Endothelial cell (in vitro differentiated cells): ENCODE measurements around the gene CCL4. TPM values are rescaled to one million over a fixed set of nuclear protein-coding genes. Genes with fewer than 3 reads are reported as not detected.
"Not testable (repeated sequence)": the region's sequence is repeated elsewhere in the genome, so short reads cannot be mapped to it uniquely, and the experiment has no call there.

Source experiments
- DNase-seq: peaks from one replicate; pipeline ENCODE4 v3.0.0; 2021; ENCODE audit warnings: low spot score
- H3K27ac Mint-ChIP-seq: one replicate; pipeline ENCODE4 v1.8.0; 2021; ENCODE audit warnings: mixed read lengths, inconsistent platforms; ENCODE audit not compliant: unreplicated experiment
- H3K27me3 Mint-ChIP-seq: one replicate; pipeline ENCODE4 v1.8.0; 2021; ENCODE audit warnings: mild to moderate bottlenecking, moderate library complexity, mixed read lengths, inconsistent platforms; ENCODE audit not compliant: unreplicated experiment
- H3K36me3 Mint-ChIP-seq: one replicate; pipeline ENCODE4 v1.8.0; 2021; ENCODE audit warnings: mild to moderate bottlenecking, low read depth, mixed read lengths, inconsistent platforms; ENCODE audit not compliant: unreplicated experiment
- H3K4me1 Mint-ChIP-seq: one replicate; pipeline ENCODE4 v1.8.0; 2021; ENCODE audit warnings: mild to moderate bottlenecking, mixed read lengths, inconsistent platforms; ENCODE audit not compliant: unreplicated experiment
- H3K4me3 Mint-ChIP-seq: one replicate; pipeline ENCODE4 v1.8.0; 2021; ENCODE audit warnings: mild to moderate bottlenecking, mixed read lengths, inconsistent platforms; ENCODE audit not compliant: unreplicated experiment
- H3K9me3 Mint-ChIP-seq: one replicate; pipeline ENCODE4 v1.8.0; 2021; ENCODE audit warnings: mixed read lengths, inconsistent platforms; ENCODE audit not compliant: unreplicated experiment
- CTCF ChIP-seq: fragments of 200-600 bp; sonication (generic); IDR thresholded peaks from one replicate; pipeline ENCODE4 v1.5.0; 2021; ENCODE audit warnings: antibody characterized with exemption; ENCODE audit not compliant: unreplicated experiment
- total RNA-seq: library from RNA; stranded (reverse); fragmentation: NEBNext Ultra II Directional; extraction: Animal tissue kit (Norgen Biotek cat#: 25700); gene quantifications from one replicate; pipeline ENCODE4 v1.2.1, GENCODE V29; 2021; ENCODE audit not compliant: unreplicated experiment

The CCL4 gene
- total RNA-seq, 1 donor from 2014 or later, result not detected

GRCh38 chr17:36089888-36090836 is 13.5 kb upstream of the CCL4 start, which contains the start of gene CCL3:
Gene CCL3, minus strand, starts transcription at chr17:36090143. Its CDS starts 85 bp downstream, at chr17:36090058.
- TF ChIP-seq CTCF, result no peak
- no peaks in the 10 kb centered on the region for H3K9me3 Mint-ChIP-seq
- H3K27ac Mint-ChIP-seq, result no peak within 1 kb of the TSS
- peaks cover 7% of the 10 kb centered on the region for H3K4me1 Mint-ChIP-seq
- no peak for DNase-seq
- H3K4me3 Mint-ChIP-seq, result no peak within 1 kb of the TSS
- H3K36me3 Mint-ChIP-seq, result no peaks in the 10 kb centered on the region
- H3K27me3 Mint-ChIP-seq, result peaks cover 1% of the 10 kb centered on the region

DNA sequence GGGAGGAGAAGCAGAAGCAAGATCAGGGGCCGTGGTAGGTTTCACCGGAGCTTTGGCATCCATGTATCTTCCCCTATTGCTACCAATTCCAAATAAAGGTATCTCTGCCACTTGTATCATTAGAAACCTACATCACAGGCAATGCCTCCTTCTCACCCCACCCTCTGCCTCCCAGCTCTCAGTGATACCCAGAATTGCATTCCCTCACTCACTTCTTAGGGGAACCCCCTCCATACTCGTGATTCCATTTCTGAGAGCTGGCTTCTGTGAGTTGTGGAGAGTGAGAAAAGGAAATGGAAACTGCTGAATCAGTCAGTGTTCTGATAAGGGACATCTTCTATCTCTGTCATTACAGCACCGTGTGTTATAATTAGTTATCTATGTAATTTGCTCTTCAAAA is 11.4 kb upstream of the CCL4 start:
- DNase-seq, result no peak
- H3K36me3 Mint-ChIP-seq, result no peaks in the 10 kb centered on the region
- H3K27me3 Mint-ChIP-seq, result peaks cover 1% of the 10 kb centered on the region
- no peak overlapping the region for H3K4me3 Mint-ChIP-seq
- H3K4me1 Mint-ChIP-seq, result peaks cover 7% of the 10 kb centered on the region
- no peak for TF ChIP-seq CTCF
- no peak overlapping the region for H3K27ac Mint-ChIP-seq
- H3K9me3 Mint-ChIP-seq, result no peaks in the 10 kb centered on the region

DNA sequence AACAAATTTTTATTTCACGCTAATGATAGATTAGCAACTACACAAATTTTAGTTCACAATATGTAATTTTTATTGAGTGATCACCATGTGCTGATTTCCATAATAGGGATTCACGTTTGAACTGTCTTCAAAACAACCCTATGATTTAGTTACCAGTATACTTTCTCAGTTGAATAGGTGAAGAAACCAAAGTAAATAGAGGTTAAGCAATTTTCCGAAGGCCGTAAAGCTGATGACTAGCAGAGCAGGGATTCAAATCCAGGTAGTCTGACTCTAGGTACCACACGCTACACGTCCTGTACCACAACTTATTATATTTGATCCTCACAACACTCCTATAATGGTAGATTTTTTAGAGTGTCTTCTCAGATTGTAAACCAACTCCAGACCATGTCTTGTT is 10.9 kb upstream of the CCL4 start:
- not testable (repeated sequence) for H3K27ac Mint-ChIP-seq, H3K4me1 Mint-ChIP-seq, H3K27me3 Mint-ChIP-seq

GRCh38 chr17:36094232-36094631 is 9.4 kb upstream of the CCL4 start:
- Mint-ChIP-seq H3K4me1 (peaks cover 1% of the 10 kb centered on the region), H3K4me3 (no peak overlapping the region), H3K27ac (no peak overlapping the region), H3K9me3 (no peaks in the 10 kb centered on the region), H3K27me3 (peaks cover 1% of the 10 kb centered on the region), H3K36me3 (no peaks in the 10 kb centered on the region)
- no peak for DNase-seq
- TF ChIP-seq CTCF, result no peak

More for the DNA sequence above, 10.9 kb upstream of the CCL4 start:
- H3K4me3 Mint-ChIP-seq, H3K36me3 Mint-ChIP-seq, H3K9me3 Mint-ChIP-seq, DNase-seq: not testable (repeated sequence)

- Mint-ChIP-seq H3K27ac (no peak overlapping the region), H3K4me1 (no peaks in the 10 kb centered on the region), H3K27me3 (peaks cover 1% of the 10 kb centered on the region), H3K9me3 (no peaks in the 10 kb centered on the region), H3K4me3 (no peak overlapping the region), H3K36me3 (no peaks in the 10 kb centered on the region)
- no peak for DNase-seq
- TF ChIP-seq CTCF, result no peak
These were observed 8.9 kb upstream of the CCL4 start for GRCh38 chr17:36094746-36095145.
